GM19468 (cell line): Measurements from ENCODE around the gene RBM46.
"Not testable (repeated sequence)": the region's sequence is repeated elsewhere in the genome, so short reads cannot be mapped to it uniquely, and the experiment has no call there.

Source experiments
- ATAC-seq: cut with Tn5 transposase; IDR thresholded peaks from one replicate; pipeline ENCODE4 v1.9.1; 2021; ENCODE audit warnings: mild to moderate bottlenecking, moderate library complexity, moderate number of reproducible peaks; ENCODE audit not compliant: unreplicated experiment; ENCODE audit errors: extremely low read depth

RBM46 gene

GRCh38 chr4:154836030-154836429, 55.0 kb downstream of the RBM46 start:
- ATAC-seq = no peak

GRCh38 chr4:154836513-154836912, 55.4 kb downstream of the RBM46 start:
- ATAC-seq = no peak

GRCh38 chr4:154838155-154838554, 57.1 kb downstream of the RBM46 start:
- ATAC-seq = no peak

GRCh38 chr4:154838694-154839093, 57.6 kb downstream of the RBM46 start:
- ATAC-seq = no peak

- no peak for ATAC-seq
Measured at GRCh38 chr4:154854362-154854761, 73.3 kb downstream of the RBM46 start.

GRCh38 chr4:154858166-154858565, 77.1 kb downstream of the RBM46 start:
- ATAC-seq = no peak

GRCh38 chr4:154868414-154869194, 87.5 kb downstream of the RBM46 start:
- ATAC-seq = no peak

GRCh38 chr4:154869301-154869700, 88.2 kb downstream of the RBM46 start:
- ATAC-seq = no peak

- no peak for ATAC-seq
Measured at GRCh38 chr4:154872198-154872597, 91.1 kb downstream of the RBM46 start.

- ATAC-seq = not testable (repeated sequence)
Measured at GRCh38 chr4:154874049-154874448, 93.0 kb downstream of the RBM46 start.

- no peak for ATAC-seq
Measured at GRCh38 chr4:154877110-154877760, 96.2 kb downstream of the RBM46 start.
